HepG2 (cell line): ENCODE results near the gene SPTBN4. TPM values are rescaled to one million over a fixed set of nuclear protein-coding genes. Genes with fewer than 3 reads are reported as not detected.

Experiments used
- ATF6 ChIP-seq: sonication (generic); formaldehyde crosslinking; conservative IDR thresholded peaks from 2 replicates; pipeline ENCODE4 v1.4.0; 2020; ENCODE audit warnings: missing genetic modification reagents
- DMTF1 ChIP-seq: sonication (generic); formaldehyde crosslinking; IDR thresholded peaks from 2 replicates; pipeline ENCODE4 v1.4.0; 2020; ENCODE audit warnings: mild to moderate bottlenecking, missing genetic modification reagents
- GATAD2A ChIP-seq: IDR thresholded peaks from 2 replicates; pipeline ENCODE4 v1.6.1; 2016
- HOXD1 ChIP-seq: sonication (generic); formaldehyde crosslinking; IDR thresholded peaks from 2 replicates; pipeline ENCODE4 v1.5.0; 2020; ENCODE audit warnings: missing genetic modification reagents
- POLR2G ChIP-seq: fragments of 200-400 bp; formaldehyde crosslinking; IDR thresholded peaks from 2 replicates; pipeline ENCODE4 v1.6.1; 2018; ENCODE audit warnings: mild to moderate bottlenecking, low read depth, low read length, moderate library complexity
- PRDM15 ChIP-seq: sonication (generic); formaldehyde crosslinking; IDR thresholded peaks from 2 replicates; pipeline ENCODE4 v1.4.0; 2020; ENCODE audit warnings: missing genetic modification reagents
- RARG ChIP-seq: sonication (generic); formaldehyde crosslinking; IDR thresholded peaks from 2 replicates; pipeline ENCODE4 v1.4.0; 2020; ENCODE audit warnings: low read depth, mild to moderate bottlenecking, missing genetic modification reagents
- SALL1 ChIP-seq: sonication (generic); formaldehyde crosslinking; IDR thresholded peaks from 2 replicates; pipeline ENCODE4 v1.8.0; 2022; ENCODE audit warnings: mild to moderate bottlenecking, missing genetic modification reagents
- SMAD3 ChIP-seq: sonication (generic); formaldehyde crosslinking; IDR thresholded peaks from 2 replicates; pipeline ENCODE4 v1.4.0; 2020; ENCODE audit warnings: missing genetic modification reagents
- ZBTB33 ChIP-seq: sonication (generic); formaldehyde crosslinking; IDR thresholded peaks from 2 replicates; pipeline ENCODE4 v1.4.0; 2020; ENCODE audit warnings: missing genetic modification reagents
- ZFYVE20 ChIP-seq: sonication (generic); formaldehyde crosslinking; IDR thresholded peaks from 2 replicates; pipeline ENCODE4 v1.8.0; 2023; ENCODE audit warnings: low read depth, mild to moderate bottlenecking, moderate library complexity, missing genetic modification reagents, borderline replicate concordance
- ZKSCAN8 ChIP-seq: IDR thresholded peaks from 2 replicates; pipeline ENCODE4 v1.6.1; 2016; ENCODE audit warnings: borderline replicate concordance, missing genetic modification reagents, missing compliant biosample characterization
- ZNF503 ChIP-seq: sonication (generic); formaldehyde crosslinking; IDR thresholded peaks from 2 replicates; pipeline ENCODE4 v1.4.0; 2020; ENCODE audit warnings: missing genetic modification reagents
- ZSCAN5A ChIP-seq: sonication (generic); formaldehyde crosslinking; IDR thresholded peaks from 2 replicates; pipeline ENCODE4 v1.8.0; 2022; ENCODE audit warnings: mild to moderate bottlenecking, missing genetic modification reagents, borderline replicate concordance
- polyA plus RNA-seq, 8 experiments: library from polyadenylated mRNA; depleted of rRNA in 3 of 8; stranded (reverse) in 7 of 8; unstranded in 1 of 8; fragments of >200 nt; fragmentation: Illumina TruSeq in 4 of 8; extraction: Trizol in 4 of 8; gene quantifications; 2 replicates each; pipeline versions ENCODE4 v1.2.1 to v1.2.3, GENCODE V29; 2011 to 2016; ENCODE audit warnings: low read depth in 4 of 8, missing spikeins in 1 of 8, mixed read lengths in 1 of 8; ENCODE audit not compliant: insufficient read depth in 1 of 8
- total RNA-seq, 5 experiments: library from RNA; depleted of rRNA; stranded (reverse); fragments of >200 nt; fragmentation: Illumina TruSeq; extraction: Trizol; gene quantifications; 2 replicates each; pipeline ENCODE4 v1.2.3, GENCODE V29; 2016; ENCODE audit warnings: low read depth in 1 of 5

The SPTBN4 gene
- total and polyA plus RNA-seq, 2 of the 13 experiments (the other 11 are each of a cell fraction or from before 2014, with no cell fraction given): 0.11 TPM

- TF ChIP-seq DMTF1 (CRISPR knock-in tag) (no peak), RARG (CRISPR knock-in tag) (no peak), HOXD1 (CRISPR knock-in tag) (no peak), SALL1 (CRISPR knock-in tag) (peak; percentile 6; the same call in 1 of the 2 replicates), ZNF503 (CRISPR knock-in tag) (no peak), ZFYVE20 (CRISPR knock-in tag) (no peak), POLR2G (no peak), PRDM15 (CRISPR knock-in tag) (no peak), ATF6 (no peak), SMAD3 (CRISPR knock-in tag) (no peak), GATAD2A (CRISPR knock-in tag) (peak; percentile 42; the same call in 1 of the 2 replicates), ZBTB33 (CRISPR knock-in tag) (no peak), ZSCAN5A (CRISPR knock-in tag) (no peak), ZKSCAN8 (CRISPR knock-in tag) (no peak)
These were observed 2.5 kb upstream of the SPTBN4 start (continued) for GRCh38 chr19:40464059-40465024.
